Vagina (tissue), 2 donors: ENCODE data around the gene MUC4.

Source experiments
- CTCF ChIP-seq, 3 experiments: fragments of 450-650 bp in 2 of 3; fragments of 200-600 bp in 1 of 3; sonication (generic) in 1 of 3; IDR thresholded peaks; one replicate each; pipeline ENCODE4 v1.5.1; 2017 to 2019; ENCODE audit warnings: antibody characterized with exemption in 3 of 3, mild to moderate bottlenecking in 2 of 3, moderate library complexity in 2 of 3
- POLR2A ChIP-seq, 2 donors: fragments of 450-650 bp; IDR thresholded peaks; one replicate each; pipeline ENCODE4 v1.6.1; 2017; ENCODE audit warnings: antibody characterized with exemption in 2 of 2, mild to moderate bottlenecking in 2 of 2, moderate library complexity in 2 of 2

- TF ChIP-seq POLR2A (IDR thresholded peaks at IDR 0.05) (no peak), CTCF (IDR thresholded peaks at IDR 0.05) (no peak)
Observed at GRCh38 chr3:195806916-195807231, 4.9 kb downstream of the MUC4 start.
